Stimulated activated CD4-positive, alpha-beta T cell treated with anti-CD3 and anti-CD28 coated beads, Interleukin-1b, Interleukin-23, amount 100 ng/mL, for 24 hours (primary cell): ENCODE data around the gene DOCK11.

Experiments used
- DNase-seq, 4 experiments: peaks; one replicate each; pipeline ENCODE4 v3.0.0-alpha.2; 2020; ENCODE audit warnings: low read depth in 4 of 4, low spot score in 1 of 4

The DOCK11 gene

DNA sequence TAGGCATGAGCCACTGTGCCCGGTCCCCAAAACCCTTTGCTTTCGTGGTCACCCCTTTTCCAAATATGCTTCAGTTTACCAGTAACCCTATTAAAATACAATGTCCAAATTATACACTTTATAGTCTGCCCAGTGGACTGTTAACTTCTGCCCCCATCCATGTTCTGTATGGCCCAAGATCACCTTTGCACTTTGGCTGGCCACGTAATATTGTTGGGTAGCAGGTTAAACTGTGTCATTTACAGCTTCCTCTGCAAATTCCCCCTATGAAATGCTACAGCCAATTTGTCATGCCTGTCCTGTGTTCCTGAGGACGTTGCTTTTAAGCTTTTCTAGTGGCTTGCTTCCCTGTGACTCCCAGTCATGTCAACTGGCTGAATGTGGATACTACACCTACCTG, 130.7 kb downstream of the DOCK11 start:
- no peak for DNase-seq

DNA sequence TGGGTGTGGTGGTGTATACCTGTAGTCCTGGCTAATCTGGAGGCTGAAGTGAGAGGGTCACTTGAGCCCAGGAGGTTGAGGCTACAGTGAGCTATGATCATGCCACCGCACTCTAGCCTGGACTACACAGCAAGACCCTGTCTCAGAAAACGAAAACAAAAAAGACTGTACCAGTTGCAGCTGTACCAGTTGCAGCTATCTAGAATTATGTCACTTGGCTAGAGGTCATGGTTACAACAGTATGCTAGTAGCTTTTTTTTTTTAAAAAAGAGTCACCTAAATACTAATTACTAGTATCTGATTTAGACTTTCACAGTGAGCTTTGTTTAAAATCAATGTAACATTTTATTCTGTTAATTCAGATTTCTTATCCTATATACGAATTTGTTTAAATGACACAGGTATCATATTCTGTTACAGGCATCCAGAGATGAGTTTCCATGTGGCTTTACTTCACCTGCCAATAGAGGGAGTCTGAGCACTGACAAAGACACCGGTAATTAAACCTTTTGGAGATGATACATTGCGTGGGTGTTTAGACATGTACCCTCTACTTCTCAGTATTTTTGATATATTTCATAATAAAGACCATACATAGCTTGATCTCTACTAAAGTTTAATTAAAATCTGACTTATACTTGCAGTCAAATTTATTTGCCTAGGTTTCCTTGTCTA, 131.6 kb downstream of the DOCK11 start:
- no peak for DNase-seq

DNA sequence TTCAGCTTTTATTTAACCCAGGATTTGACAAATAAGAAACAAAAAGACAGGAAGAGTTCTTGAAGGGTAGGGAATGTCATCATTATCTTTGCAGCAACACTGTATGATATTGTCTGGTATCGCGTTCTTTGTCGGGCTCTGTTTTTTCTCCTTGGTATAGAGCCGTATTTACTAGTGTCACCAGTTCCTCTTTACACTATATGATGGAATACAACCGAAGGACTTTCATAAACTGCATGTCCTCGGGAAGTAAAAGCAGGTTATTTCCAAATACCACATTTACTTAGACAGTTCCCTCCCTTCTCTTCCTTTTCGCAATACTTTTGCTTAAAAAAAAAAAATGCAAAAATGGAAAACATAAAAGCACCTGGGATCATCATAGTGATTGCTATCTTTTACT, 135.2 kb downstream of the DOCK11 start:
- DNase-seq: no peak

- DNase-seq: no peak
Observed at GRCh38 chrX:118631586-118631985, 136.0 kb downstream of the DOCK11 start.

GRCh38 chrX:118632862-118633261, 137.2 kb downstream of the DOCK11 start:
- DNase-seq: no peak

DNA sequence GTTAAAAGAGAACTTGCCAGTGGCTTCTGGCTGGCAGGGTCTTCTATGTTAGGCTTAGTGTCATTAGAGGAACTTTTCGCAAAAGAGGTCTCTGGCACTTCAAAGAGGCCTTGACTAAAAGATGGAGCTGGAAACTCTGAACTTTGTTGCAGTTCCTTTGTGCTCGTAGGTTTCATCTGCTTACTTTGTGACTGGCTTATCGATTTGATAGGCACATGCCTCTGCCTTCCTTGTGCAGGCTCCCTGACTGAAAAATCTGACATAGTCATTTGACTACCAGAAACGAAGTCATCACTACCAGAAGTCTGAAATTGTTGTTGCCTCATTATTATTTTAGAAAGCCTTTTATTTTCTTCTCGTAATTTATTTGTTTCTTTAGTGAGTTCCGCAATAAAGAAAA, 137.9 kb downstream of the DOCK11 start:
- DNase-seq: no peak

GRCh38 chrX:118634336-118634735, 138.7 kb downstream of the DOCK11 start:
- DNase-seq: no peak

GRCh38 chrX:118637997-118638396, 142.4 kb downstream of the DOCK11 start:
- no peak for DNase-seq

- no peak for DNase-seq
Observed at GRCh38 chrX:118644378-118644777, 148.8 kb downstream of the DOCK11 start.

DNA sequence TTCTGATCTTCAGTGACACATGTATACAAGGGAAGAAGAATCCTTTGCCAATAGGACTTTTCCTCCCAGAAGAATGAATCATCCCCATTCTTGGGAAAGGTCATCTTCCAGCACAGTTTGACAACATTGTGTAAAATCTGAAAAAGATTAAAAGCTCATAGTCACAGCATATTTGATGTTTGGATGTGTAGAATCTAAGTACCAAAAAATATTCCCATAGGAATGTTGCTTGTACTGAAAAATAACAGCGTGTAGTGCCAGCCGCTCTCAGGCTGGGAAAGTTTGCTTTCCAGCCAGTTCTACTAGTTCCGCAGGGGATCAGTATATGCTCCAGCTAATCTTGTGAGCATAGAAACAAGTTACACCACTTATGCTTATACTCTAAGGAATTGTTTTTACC, 157.1 kb downstream of the DOCK11 start:
- no peak for DNase-seq

DNA sequence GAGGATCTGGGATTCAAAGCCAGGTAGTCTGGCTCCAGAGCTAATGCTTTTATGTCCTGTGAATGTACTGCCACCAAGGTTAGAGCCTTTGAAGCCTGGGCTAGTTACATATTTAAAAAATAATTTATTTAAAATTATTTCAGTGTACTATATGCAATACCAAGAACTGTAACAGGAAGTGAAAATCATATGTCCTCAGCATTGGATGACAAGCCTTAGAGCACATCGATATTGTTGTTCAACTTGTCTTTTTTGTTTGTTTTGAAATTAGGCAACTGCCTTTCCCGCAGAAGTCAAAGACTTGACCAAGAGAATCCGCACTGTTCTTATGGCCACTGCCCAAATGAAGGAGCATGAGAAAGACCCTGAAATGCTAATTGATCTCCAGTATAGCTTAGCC, 158.7 kb downstream of the DOCK11 start:
- no peak for DNase-seq

DNA sequence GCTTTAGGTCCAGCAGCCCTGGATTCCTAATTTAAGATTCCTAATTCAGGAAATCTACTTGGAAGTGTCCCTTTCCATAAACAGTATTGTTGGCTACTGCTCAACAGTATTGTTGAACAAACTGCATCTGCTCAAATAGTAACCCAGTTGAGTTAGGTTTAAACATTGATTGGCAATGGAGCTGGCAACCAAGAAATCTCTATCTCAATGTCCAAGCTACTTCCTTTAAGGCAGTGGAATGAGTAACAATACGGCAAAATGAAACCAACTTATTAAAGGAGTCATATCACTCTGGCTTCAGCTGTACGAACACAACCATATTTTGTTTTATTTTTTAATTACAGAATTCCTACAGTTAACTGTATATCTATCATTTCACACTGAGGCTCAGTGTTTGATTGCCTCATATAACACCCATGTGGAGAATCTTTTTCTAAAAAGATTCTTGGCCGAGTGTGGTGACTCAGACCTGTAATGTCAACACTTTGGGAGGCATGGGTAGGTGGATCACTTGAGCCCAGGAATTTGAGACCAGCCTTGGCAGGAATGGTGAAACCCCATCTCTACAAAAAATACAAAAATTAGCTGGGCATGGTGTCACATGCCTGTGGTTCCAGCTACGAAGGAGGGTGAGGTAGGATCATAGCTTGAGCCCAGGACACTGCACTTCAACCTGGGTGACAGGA, 160.1 kb downstream of the DOCK11 start:
- DNase-seq: no peak

- DNase-seq: no peak
Observed at GRCh38 chrX:118657413-118657812, 161.8 kb downstream of the DOCK11 start.

GRCh38 chrX:118660085-118660484, 164.5 kb downstream of the DOCK11 start:
- DNase-seq: no peak

- DNase-seq: no peak
Observed at GRCh38 chrX:118665204-118665603, 169.6 kb downstream of the DOCK11 start.

DNA sequence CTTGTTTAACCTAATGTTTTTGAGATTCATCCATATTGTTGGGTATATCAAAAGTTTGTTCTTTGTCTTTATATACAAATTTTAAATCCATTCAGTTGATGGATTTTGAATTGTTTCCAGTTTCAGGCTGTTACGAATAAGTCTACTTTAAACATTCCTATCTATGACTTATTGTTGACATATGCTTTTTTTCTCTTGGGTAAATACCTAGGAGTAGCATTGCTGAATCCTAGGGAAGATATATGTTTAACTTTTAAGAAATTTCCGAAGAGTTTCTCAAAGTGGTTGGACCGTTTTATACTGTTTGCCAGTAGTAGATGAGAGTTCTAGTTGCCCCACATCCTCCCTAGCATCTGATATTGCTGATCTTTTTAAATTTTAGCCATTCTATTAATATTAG, 170.9 kb downstream of the DOCK11 start:
- no peak for DNase-seq

DNA sequence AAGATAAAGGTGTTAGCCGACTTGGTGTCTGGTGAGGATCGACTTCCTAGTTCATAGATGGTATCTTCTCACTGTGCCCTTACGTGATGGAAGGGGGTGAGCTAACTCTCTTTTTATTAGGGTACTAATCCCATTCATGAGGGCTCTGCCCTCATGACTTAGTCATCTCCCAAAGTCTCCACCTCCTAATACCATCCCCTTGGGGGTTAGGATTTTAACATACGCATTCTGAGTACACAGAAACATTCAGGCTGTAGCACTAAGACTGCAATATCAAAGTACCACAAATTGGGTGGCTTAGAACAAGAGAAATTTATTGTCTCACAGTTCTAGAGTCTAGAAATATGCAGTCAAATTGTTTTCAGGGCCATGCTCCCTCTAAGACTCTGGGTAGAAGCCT, 173.8 kb downstream of the DOCK11 start:
- DNase-seq: no peak

DNA sequence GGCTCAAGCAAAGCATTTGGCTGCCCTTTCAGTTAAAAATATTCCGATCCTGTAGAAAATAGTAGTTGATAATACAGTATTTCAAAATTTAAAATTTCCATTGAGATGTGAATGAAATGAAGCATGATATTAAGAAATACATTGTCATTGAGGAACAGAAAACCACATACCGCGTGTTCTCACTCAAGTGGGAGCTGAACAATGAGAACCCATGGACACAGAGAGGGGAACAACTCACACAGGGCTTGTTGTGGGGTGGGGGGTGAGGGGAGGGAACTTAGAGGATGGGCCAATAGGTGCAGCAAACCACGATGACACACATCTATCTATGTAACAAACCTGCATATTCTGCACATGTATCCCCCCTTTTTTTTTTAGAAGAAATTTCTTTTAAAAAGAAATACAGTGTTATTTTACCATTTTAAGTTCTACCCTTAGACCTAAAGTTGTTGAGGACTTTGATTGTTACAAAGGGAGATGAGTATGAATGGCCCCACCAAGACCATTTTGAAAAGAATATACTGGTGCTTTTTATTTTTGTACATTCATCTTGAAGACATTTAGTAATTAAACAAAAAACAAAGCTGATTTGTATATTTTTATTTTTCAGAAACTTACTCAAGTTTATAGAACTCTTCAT, 179.8 kb downstream of the DOCK11 start:
- no peak for DNase-seq

DNA sequence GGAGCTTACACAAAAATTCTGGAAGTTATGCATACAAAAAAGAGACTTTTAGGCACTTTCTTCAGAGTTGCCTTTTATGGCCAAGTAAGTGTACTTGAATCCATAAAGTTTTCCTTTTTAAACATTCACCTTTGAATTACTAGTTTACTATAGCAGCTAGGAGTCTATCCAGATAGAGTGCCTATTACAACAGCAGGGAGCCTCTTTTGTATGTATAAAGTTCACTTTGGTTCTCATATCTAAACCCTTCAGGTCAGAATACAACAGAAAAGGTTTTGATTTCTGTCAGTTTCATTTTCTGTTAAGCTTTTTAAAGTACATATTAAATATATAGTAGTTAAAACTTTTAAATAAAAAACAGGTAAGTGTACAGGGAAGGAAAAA, 180.3 kb downstream of the DOCK11 start:
- DNase-seq: no peak

GRCh38 chrX:118677318-118677717, 181.7 kb downstream of the DOCK11 start:
- no peak for DNase-seq

DNA sequence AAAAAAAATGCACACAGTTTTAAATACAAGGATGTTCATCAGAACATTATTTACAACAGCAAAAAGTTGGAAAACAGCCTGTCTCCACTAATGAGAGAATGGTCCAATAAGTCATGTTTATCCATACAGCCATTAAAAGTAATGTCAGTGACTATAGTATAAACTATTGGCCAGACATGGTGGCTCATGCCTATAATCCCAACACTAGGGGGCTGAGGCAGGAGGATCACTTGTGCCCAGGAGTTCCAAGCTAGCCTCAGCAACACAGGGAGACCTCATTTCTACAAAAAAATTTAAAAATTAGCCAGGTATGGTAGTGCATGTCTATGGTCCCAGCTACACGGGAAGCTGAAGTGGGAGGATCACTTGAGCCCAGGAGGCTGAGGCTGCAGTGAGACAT, 183.7 kb downstream of the DOCK11 start:
- no peak for DNase-seq

- no peak for DNase-seq
Observed at GRCh38 chrX:118682258-118683014, 186.8 kb downstream of the DOCK11 start.
